ENCODE measurements around the gene RNF141. TPM values are rescaled to one million over a fixed set of nuclear protein-coding genes. Genes with fewer than 3 reads are reported as not detected.

RNF141 gene, protein sequence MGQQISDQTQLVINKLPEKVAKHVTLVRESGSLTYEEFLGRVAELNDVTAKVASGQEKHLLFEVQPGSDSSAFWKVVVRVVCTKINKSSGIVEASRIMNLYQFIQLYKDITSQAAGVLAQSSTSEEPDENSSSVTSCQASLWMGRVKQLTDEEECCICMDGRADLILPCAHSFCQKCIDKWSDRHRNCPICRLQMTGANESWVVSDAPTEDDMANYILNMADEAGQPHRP
- 45.1 TPM for total RNA-seq

DNA sequence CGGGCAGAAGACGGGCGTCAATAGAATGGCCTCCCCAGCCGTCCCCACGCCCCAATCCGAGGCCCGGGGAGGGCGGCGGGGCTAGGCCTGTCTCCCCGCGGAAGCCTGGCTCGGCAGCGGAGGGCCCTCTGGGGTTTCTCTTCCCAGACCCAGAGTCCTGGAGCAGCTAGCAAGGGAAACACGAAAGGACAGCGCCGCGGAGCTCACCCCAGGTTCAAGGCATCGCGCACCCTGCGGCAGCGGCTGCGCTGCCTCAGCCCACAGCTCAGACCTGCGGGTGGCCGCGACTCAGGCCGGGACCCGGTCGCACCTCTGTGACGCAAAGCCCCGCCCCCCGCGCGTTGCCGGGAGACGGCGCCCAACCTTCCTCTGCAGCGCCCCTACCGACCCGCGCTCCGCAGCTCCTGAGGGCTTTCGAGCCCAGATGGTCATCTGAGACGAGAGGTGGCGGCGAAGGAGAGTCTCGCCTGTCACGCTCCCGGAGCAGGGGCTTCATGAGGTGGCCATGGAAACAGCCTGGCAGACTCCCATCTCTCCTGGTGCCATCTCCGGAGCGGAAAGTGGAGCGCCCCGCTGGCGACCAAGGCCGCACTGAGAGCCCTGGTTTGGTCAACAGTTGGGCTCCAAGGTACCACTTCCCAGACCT, at the start of gene RNF141:
Gene RNF141 (minus strand): TSS at position 273 of the 646 bp plus-strand sequence. CDS start 7,029 bp downstream, outside the sequence.
- peak; percentile 96 for DNase-seq (ENCODE audit: low spot score)

DNA sequence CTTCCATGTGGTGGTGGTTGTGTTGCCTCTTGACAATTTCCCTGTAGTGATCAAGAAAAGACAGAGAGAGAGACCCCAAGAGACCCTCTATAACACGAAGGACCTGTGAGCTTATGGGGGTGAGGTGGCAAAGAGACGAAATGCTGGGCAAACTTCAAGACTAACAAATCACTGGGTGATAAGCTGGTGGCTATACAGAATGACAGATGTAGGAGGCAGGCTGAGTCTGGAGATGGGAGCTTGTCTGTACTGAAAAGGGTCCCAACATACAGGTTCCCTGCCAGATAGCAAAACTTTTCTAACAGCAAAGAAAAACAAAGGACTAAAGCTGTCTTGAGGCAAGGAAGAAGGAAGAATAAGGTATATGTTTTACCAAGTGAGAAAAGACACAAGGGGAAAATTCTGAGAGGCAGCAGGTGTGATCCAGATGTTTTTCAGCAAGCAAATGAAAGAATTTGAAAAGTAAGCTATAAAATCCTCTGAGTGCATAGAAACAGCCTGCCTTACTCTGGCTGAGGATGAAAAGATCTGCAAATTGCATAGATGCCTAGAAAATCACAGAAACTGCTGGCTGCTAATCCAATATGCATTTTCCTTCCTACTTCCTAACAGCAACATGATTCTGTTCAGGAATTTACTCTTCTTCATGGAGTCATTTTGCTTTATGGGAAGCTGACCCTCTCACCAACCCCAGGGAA, 49.4 kb upstream of the RNF141 start:
- no peak for DNase-seq (ENCODE audit: low spot score)

DNA sequence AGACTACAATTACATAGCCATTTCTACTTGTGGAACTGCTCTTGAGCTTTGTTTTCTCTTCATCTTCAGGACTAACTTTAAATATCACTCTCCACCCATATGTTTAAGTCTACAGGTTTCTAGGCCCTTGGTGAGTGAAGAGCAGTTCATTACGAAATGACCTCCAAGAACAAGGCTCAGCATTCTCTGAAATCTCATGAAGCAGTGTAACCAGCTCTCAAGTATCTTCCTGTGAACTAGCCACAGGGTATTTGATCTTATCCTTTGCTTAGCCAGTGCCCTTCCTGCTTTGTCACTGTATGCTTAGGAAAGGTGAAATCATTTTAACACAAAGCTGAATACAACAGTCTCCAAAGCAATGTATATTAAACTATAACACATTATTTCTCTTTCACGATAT, 47.9 kb upstream of the RNF141 start:
- DNase-seq (ENCODE audit: low spot score), result no peak

DNA sequence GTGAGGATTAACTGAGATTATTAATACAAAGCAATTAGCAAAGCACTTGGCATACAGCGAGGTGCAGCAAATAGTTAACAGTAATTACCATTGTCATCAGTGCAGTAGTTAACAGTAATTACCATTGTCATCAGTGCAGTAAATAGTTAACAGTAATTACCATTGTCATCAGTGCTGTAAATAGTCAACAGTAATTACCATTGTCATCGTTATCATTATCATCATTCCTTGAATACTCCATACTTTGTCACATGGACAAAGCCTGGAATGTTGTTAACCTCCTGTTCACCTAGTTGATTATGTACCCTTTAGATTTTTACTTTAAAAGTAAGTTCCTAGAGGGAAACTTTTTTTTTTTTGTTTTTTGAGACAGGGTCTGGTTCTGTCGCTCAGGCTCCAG, 47.0 kb upstream of the RNF141 start:
- no peak for DNase-seq (ENCODE audit: low spot score)

DNA sequence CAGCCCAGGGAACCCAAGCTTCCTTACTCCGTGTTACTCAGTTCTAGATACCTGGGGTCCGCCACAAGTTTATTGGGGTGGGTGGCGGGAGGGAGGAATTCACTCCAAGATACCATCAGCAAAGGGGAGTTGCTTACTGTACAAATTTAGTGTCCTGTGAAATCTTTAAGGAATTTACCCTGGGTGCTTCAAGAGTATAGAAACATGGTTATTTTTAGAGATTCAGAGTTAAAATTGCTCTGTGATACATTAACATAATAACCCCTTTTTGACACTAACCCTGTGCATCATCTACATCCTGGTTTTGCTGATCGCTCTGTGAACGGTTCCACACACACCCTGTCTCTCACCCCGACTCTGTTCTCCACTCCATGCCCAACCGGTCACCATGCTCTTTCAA, 46.4 kb upstream of the RNF141 start:
- no peak for DNase-seq (ENCODE audit: low spot score)

DNA sequence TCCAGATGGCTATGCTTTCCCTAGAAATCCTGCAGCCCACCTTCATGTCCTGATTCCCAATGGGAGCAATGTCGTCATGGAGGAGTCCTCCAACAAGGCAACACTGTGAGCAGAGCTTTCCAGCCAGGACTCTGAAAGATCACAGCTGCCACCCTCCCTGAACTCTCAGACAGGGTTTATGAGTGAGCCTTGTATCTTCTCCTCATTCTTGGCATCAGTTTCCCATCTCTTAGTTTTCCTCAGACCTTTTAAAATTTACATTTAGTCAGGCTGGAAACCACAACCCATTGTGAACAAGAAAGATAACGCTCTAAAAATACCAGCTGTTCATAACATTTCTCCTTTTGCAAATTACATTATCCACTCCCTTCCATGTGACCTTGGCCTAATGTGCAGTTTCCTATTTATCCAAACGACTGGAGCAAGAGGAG, 43.1 kb upstream of the RNF141 start:
- peak; percentile 53 for DNase-seq (ENCODE audit: low spot score)

DNA sequence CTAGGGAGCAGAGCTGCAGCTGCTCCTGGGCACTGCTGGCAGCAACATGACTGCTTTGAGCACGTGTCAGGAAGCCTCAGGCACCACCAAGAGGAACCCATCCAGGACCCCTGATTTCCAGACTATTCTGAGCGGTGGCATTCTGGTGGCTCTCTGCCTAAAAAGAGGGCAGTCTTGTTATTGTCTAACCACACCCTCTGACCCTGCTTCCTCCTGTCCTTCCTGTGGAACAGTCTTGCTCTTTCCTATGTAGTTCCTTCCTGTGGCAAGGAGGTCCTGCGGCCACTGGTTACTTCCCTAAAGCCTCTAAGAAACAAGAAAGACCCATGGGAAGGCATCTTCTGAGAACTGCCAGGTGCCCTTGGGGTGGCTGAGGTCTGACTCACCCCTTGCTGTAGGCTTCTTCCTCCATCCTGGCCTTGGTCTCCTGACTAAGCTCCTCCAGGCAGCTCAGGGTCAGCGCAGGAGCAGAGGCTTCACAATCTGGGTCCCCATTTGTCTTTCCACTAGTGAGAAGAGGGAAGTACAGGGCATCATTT, 40.6 kb upstream of the RNF141 start:
- no peak for DNase-seq (ENCODE audit: low spot score)

DNA sequence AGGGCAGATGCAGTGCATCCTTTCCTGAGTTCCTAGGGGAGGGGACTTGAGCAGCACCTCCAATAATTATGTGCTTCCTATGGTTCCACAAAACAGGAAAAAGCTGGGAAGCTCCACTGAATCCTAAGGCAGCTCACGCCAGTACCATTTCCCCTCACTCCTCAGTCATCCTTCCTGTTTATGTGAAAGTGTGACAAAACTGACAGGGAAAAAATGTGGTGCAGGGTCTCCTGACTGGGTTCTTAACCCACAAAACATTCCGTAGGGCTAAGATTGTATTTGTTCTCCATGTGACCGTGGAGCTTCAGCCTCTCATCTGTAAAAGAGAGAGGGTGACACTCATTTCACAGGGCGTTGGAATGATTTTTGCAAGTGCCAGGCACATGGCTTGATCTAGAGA, 39.6 kb upstream of the RNF141 start:
- no peak for DNase-seq (ENCODE audit: low spot score)

DNA sequence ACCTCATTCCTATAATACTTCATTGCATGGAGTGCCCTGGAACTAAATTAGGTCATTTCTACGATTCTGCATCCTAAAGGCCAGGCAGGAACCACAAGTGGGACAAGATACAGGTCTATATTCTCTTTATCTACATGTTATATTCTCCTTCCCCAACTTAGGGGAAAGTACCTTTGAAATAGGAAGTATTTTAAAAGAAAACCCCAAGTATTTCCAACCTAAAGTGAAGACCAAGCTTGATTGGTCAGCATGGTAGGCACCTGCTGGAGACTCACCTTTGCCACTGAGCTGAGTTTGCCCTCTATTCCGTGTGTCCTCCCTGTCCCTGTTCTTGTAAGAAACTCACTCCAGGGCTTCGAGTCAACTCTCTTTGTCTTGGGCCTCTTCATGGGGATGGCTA, 38.7 kb upstream of the RNF141 start:
- no peak for DNase-seq (ENCODE audit: low spot score)

DNA sequence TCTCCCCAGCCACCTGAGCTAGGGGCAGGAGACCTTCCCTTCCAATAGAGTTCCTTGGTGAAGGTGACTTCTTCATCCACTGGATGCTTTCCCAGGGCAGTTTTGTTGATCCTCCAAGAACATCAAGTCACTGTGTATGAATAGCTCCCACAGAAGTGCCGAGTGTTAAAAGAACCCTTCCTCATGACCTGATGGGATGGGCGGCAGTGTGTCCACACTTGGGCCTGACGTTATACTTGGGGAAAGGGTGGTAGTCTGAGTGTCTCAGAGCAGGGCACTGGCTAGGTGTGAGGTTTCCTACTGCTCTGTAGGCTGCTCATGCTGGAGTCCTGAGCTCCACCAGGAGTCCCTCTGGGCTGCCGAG, 35.0 kb upstream of the RNF141 start:
- DNase-seq (ENCODE audit: low spot score), result no peak

DNA sequence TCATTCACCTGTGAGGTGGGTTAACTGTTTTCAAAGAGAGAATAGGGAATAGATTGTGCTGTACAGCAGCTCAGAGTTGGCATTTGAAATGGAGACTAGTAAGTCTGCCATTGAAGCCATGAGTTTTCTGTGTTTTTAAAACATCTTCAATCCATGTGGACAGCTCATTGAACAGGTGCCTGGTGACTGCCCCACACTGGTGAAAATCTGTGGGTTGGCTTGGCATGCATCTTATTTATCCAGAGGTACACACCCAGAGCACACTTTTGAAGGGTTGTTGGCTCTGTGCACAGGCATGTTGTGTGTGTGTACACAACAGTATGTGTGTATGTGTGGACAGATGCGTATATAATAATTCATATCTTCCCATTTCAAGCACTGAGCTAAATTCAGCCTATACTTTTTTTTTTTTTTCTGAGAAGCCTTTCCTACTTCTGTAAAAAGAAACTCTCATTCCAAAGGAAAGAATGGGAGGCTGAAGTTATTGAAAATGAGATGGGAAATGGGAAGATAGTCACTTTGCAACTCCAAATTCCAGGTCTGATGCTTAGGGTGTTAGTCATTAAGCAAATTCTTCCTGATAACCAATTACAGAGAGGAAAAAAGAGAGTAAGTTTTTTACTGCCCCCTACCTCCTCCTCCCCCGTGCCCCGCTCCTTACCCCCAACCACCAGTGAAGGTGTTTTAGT, 34.5 kb upstream of the RNF141 start:
- DNase-seq (ENCODE audit: low spot score), result no peak

DNA sequence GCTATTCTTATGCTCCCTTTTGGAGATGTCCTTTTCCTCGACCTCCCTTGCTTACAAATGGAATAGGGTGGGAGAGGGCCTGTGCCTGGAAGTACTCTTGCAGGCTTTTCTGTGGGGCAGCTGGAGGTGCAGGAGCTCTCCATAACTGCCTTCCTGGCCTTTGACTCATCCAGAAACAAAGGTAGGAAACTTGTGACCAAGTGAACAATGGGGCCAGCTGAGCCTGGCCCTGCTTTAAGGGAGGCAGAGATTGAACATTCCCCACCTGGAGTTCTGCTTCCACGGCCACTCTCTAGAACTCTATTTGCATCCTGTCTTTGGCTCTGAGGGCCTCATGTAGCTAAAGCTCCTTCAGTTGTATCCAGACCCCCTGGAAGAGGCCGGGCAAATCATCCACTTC, 32.6 kb upstream of the RNF141 start:
- no peak for DNase-seq (ENCODE audit: low spot score)

DNA sequence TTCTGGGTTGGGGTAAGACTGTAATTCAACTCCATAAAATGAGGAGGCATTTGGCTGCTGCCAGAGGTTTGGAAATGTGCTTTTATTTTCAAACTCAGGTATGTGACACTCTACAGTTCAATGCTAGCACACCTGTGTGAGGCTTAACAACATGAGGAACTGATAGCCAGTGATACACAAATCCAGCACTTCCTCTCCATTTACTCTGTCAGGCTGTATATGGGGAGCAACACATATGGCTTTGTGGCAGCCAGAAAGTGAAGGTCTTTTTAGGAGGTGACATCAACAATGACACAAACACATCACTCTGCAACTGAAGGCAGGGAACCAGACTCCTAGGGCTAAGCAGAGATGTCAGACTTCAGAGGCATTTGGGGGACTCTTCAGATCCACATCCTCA, 32.0 kb upstream of the RNF141 start:
- no peak for DNase-seq (ENCODE audit: low spot score)

DNA sequence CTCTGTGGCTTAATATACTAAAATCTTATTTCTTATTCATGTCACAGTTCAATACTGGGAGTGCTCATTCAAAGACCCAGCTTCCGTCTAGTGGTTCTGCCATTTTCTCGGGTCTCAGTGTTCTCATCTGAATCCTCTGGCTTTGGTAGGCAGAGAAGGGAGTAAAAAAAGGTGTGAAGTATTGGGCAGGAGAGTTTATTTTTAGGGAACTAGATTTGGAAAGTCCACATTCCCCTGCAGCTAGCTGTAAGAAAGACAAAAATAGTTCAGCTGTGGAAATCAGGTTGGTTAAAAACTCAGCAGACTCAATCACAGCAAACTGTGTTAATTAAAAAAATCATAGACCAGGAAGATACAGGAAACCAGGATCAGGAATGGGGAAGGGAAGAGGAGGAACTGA, 31.5 kb upstream of the RNF141 start:
- DNase-seq (ENCODE audit: low spot score), result no peak

DNA sequence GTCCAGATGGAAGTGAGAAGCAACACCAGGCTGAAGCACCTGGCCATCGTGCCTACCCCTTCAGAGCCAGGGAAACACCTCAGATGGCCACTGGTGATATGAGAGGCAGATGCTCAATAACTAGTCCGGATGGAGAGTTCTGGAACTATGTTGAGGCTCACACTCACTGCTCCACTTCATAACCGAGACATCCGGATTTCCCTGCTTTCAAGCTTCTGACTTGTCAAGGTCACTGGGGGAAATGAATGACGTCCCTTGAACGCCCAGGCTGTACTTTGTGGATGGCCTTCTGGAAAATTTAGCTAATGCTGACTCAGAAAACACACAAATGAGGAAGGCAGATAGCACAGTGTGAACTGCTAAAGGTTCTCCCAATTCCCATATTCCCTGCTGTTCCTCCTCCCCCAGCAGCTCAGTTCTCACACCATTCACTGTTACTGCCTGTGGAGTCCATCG, 27.5 kb upstream of the RNF141 start, which contains the start of gene LYVE1:
Gene LYVE1 (minus strand): TSS at position 180 of the 456 bp plus-strand sequence. CDS start 133 bp downstream, at position 47.
- peak; percentile 14 for DNase-seq (ENCODE audit: low spot score)

DNA sequence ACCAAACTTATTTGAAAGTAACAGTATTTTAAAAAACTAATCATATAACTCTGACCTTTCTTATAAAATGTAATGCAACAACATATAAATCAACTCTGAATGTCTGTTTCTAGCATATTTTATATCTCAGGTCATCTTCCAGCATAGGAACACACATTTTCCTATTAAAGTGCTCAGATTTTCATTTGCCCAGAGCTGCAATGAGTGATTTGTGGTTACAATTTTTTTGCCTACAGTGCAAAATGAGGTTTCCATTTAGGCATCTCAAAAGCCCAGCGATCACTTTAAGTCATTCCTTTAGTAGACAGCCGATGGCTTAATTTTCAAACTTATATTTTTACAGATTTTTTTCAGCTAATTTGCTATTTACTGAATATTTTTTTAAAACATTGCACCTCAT, 26.5 kb upstream of the RNF141 start:
- DNase-seq (ENCODE audit: low spot score), result no peak

DNA sequence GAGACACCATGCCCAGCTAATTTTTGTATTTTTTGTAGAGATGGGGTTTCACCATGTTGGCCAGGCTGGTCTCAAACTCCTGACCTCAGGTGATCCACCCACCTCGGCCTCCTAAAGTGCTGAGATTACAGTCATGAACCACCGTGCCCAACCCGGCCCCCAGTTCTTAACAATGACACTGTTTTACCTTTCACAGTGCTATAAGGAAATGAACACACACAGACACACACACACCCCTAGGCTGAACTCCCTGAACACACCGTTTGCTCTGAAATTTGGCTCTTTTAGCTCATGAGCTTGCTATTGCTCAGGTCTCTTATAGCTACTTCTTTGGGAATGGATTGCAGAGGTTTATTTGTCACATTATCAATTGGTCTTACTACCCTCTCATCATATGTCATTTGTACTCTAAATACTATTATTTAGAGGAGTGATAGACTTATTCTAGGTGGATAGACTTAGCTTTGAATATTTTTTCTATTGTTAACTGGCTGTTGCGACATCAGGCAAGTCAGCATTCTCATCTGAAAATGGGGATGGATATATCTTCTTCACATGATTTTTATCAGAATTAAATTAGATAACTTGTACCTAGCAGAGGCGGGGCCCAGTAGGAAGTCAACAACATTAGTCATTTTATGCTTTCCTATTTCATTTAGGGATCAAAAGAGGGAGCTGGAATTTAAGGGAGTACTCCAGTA, 25.4 kb upstream of the RNF141 start:
- no peak for DNase-seq (ENCODE audit: low spot score)

DNA sequence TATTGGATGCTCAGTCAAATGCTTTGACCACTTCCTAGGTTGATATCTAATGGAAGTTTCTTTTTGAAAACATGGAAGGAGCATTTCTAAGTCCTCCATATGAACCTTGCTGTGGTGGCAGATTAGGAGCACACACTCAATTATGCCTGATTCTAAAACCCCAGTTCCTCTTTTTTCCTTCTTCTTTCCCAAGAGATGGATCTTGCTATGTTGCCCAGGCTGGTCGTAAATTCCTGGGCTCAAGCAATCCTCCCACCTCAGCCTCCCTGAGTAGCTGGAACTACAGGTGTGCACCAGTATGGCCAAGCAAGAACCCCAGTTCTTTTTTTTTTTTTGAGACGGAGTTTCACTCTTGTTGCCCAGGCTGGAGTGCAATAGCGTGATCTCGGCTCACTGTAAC, 24.5 kb upstream of the RNF141 start:
- DNase-seq (ENCODE audit: low spot score), result no peak

DNA sequence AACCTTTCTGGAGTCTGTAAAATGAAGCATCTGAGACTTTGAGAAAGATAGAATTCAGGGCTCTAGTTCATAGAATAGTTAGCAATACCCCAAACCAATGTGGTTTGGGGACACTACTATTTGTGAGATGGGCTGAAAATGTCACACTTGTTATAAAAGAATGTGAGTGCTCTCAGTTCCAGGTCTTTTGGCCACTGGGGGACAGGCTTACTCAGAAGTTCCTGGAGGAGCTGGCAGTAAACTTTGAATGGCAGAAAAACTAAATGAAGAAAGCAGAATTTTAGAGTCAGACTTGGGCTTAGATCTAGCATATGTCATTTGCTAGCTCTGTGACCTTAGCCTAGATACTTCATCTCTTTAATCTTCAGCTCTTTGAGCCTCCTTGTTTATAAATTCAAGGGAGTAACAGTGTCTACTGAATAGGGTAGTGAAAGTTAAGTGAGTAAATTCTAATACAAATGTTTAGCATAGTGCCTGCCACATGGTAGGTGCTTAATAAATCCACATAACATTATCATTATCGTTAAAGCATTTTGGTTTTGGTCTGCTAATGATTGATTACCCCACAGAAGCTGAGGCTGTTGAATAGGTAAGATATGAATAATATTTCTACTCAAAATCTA, 23.8 kb upstream of the RNF141 start:
- no peak for DNase-seq (ENCODE audit: low spot score)

DNA sequence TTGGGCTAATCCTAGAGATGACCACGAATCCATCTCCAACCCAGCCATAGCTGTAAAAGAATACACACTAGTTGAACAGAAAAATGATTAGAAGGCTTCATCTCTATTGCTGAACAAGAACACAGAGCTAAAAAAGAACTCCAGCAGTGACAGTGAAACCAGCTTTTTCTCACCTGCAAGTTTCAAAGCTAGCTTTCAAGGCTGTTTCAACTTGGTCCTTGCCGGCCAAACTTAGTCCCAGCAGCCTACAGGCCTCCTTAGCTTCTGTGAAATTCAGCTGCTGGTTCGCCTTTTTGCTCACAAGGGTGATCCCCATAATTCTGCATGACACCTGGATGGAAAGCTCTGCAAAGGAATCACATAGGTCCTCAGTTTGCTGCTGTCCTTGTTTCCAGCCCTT, 23.0 kb upstream of the RNF141 start:
- no peak for DNase-seq (ENCODE audit: low spot score)

DNA sequence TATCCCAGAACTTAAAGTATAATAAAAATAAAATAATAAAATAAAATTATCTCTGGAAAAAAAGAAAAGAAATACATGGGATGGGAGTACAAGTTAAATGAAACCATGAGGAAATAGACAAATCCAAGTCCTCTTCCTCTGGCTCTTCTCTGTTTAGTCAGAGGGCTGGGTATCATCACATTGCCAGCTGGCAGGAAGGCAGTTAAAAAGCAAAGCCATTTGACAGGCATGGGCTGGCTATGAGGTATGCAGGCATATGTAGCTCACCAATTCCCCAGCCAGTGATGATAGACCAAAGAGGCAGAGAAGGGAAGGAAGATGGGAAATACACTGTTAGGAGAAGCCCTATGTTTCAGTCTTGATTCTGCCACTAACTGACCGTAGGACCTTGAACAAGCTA, 21.0 kb upstream of the RNF141 start:
- DNase-seq (ENCODE audit: low spot score), result no peak
